ENCODE data around the gene TTLL12. TPM values are rescaled to one million over a fixed set of nuclear protein-coding genes. Genes with fewer than 3 reads are reported as not detected.

TTLL12 gene
- total and polyA plus RNA-seq, 2 experiments from 2014 or later, result 46.7 to 147 TPM

DNA sequence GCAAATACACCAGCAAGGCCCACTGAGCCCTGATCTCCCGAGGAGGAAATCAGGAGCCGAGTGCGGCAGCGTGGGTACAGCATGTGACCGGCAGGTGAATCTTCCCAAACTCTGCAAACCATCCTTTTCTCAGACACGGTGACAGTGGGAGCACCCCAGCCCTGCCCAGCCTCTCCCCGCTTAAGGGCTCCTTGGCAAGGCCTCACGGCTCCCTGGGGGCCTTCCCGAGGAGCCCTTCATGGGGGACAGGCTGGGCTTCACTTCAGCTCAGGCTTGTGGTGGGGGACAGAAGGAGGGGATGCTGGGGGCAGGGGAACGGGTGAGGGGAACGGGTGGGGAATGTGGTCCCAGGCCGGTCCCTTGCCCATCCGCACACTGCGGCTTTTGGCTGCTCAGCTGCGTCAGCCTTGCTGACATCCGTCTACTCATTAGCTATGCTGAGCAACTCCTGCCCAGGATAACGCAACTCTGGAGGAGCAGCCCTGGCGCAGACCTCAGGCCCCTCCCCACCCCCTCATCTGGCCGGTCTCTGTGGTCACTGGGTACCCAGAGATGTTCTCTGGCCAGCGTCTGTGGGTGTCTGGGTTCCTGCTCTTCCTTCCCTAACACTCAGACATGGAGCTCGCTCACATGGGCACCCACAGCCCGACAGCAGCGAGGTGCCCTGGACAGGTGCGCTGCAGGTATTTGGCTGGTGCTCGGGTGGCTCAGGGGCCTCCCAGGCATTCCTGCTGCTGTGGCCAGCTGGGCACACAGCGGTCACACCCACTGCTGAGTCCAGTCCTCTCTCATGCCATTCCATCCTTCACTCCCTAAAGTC lies 22.0 kb upstream of the TTLL12 start:
- Histone ChIP-seq H3K4me3 (no peak overlapping the region), H3K36me3 (ENCODE audit: insufficient read depth) (no peaks in the 10 kb centered on the region), H3K79me2 (replicated peaks; ENCODE audit: insufficient read depth) (no peaks in the 10 kb centered on the region), H3K9me2 (ENCODE audit: insufficient read depth) (no peaks in the 10 kb centered on the region), H3K4me2 (no peak overlapping the region), H3K27me3 (ENCODE audit: insufficient read depth) (no peaks in the 10 kb centered on the region), H2AFZ (no peak overlapping the region), H4K20me1 (replicated peaks; ENCODE audit: insufficient read depth) (no peaks in the 10 kb centered on the region), H3K27ac (ENCODE audit: low read depth) (no peak overlapping the region), H3K4me1 (ENCODE audit: insufficient read depth) (peaks cover 4% of the 10 kb centered on the region; the same call in 1 of the 2 replicates), H3F3A (replicated peaks; ENCODE audit: low read depth) (0 out of 2 replicates have a peak, but pooled peaks cover 4% of the 10 kb centered on the region)
- Mint-ChIP-seq H3K4me3 (no peak overlapping the region), H3K36me3 (ENCODE audit: low read depth) (no peaks in the 10 kb centered on the region), H3K27me3 (ENCODE audit: insufficient read depth, low read depth, poor library complexity) (peaks cover 17% of the 10 kb centered on the region), H3K4me1 (peaks cover 11% of the 10 kb centered on the region), H3K27ac (no peak overlapping the region), H3K9me3 (no peaks in the 10 kb centered on the region)
- ATAC-seq (no peak), DNase-seq (ENCODE audit: low spot score) (no peak)
- TF ChIP-seq ZNF114 (CRISPR knock-in tag; IDR thresholded peaks at IDR 0.05) (no peak), JUNB (IDR thresholded peaks at IDR 0.05; ENCODE audit: unreplicated experiment) (no peak), CTCF (conservative IDR thresholded peaks at IDR 0.05; ENCODE audit: low read depth in 2 of 2) (no peak), POLR2AphosphoS5 (IDR thresholded peaks at IDR 0.05; ENCODE audit: low read depth) (no peak), EZH2phosphoT487 (IDR thresholded peaks at IDR 0.05; ENCODE audit: unreplicated experiment) (no peak)
- TF ChIP-seq, protein P1, sequence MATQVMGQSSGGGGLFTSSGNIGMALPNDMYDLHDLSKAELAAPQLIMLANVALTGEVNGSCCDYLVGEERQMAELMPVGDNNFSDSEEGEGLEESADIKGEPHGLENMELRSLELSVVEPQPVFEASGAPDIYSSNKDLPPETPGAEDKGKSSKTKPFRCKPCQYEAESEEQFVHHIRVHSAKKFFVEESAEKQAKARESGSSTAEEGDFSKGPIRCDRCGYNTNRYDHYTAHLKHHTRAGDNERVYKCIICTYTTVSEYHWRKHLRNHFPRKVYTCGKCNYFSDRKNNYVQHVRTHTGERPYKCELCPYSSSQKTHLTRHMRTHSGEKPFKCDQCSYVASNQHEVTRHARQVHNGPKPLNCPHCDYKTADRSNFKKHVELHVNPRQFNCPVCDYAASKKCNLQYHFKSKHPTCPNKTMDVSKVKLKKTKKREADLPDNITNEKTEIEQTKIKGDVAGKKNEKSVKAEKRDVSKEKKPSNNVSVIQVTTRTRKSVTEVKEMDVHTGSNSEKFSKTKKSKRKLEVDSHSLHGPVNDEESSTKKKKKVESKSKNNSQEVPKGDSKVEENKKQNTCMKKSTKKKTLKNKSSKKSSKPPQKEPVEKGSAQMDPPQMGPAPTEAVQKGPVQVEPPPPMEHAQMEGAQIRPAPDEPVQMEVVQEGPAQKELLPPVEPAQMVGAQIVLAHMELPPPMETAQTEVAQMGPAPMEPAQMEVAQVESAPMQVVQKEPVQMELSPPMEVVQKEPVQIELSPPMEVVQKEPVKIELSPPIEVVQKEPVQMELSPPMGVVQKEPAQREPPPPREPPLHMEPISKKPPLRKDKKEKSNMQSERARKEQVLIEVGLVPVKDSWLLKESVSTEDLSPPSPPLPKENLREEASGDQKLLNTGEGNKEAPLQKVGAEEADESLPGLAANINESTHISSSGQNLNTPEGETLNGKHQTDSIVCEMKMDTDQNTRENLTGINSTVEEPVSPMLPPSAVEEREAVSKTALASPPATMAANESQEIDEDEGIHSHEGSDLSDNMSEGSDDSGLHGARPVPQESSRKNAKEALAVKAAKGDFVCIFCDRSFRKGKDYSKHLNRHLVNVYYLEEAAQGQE (IDR thresholded peaks at IDR 0.05; ENCODE audit: unreplicated experiment), result no peak
- TF ChIP-seq, protein P2, sequence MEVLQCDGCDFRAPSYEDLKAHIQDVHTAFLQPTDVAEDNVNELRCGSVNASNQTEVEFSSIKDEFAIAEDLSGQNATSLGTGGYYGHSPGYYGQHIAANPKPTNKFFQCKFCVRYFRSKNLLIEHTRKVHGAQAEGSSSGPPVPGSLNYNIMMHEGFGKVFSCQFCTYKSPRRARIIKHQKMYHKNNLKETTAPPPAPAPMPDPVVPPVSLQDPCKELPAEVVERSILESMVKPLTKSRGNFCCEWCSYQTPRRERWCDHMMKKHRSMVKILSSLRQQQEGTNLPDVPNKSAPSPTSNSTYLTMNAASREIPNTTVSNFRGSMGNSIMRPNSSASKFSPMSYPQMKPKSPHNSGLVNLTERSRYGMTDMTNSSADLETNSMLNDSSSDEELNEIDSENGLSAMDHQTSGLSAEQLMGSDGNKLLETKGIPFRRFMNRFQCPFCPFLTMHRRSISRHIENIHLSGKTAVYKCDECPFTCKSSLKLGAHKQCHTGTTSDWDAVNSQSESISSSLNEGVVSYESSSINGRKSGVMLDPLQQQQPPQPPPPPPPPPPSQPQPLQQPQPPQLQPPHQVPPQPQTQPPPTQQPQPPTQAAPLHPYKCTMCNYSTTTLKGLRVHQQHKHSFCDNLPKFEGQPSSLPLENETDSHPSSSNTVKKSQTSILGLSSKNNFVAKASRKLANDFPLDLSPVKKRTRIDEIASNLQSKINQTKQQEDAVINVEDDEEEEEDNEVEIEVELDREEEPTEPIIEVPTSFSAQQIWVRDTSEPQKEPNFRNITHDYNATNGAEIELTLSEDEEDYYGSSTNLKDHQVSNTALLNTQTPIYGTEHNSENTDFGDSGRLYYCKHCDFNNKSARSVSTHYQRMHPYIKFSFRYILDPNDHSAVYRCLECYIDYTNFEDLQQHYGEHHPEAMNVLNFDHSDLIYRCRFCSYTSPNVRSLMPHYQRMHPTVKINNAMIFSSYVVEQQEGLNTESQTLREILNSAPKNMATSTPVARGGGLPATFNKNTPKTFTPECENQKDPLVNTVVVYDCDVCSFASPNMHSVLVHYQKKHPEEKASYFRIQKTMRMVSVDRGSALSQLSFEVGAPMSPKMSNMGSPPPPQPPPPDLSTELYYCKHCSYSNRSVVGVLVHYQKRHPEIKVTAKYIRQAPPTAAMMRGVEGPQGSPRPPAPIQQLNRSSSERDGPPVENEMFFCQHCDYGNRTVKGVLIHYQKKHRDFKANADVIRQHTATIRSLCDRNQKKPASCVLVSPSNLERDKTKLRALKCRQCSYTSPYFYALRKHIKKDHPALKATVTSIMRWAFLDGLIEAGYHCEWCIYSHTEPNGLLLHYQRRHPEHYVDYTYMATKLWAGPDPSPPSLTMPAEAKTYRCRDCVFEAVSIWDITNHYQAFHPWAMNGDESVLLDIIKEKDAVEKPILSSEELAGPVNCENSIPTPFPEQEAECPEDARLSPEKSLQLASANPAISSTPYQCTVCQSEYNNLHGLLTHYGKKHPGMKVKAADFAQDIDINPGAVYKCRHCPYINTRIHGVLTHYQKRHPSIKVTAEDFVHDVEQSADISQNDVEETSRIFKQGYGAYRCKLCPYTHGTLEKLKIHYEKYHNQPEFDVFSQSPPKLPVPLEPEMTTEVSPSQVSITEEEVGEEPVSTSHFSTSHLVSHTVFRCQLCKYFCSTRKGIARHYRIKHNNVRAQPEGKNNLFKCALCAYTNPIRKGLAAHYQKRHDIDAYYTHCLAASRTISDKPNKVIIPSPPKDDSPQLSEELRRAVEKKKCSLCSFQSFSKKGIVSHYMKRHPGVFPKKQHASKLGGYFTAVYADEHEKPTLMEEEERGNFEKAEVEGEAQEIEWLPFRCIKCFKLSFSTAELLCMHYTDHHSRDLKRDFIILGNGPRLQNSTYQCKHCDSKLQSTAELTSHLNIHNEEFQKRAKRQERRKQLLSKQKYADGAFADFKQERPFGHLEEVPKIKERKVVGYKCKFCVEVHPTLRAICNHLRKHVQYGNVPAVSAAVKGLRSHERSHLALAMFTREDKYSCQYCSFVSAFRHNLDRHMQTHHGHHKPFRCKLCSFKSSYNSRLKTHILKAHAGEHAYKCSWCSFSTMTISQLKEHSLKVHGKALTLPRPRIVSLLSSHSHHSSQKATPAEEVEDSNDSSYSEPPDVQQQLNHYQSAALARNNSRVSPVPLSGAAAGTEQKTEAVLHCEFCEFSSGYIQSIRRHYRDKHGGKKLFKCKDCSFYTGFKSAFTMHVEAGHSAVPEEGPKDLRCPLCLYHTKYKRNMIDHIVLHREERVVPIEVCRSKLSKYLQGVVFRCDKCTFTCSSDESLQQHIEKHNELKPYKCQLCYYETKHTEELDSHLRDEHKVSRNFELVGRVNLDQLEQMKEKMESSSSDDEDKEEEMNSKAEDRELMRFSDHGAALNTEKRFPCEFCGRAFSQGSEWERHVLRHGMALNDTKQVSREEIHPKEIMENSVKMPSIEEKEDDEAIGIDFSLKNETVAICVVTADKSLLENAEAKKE (CRISPR knock-in tag; IDR thresholded peaks at IDR 0.05), result no peak

All from GM23338 (cell line).